ENCODE data around the gene EMSY. TPM values are rescaled to one million over a fixed set of nuclear protein-coding genes. Genes with fewer than 3 reads are reported as not detected.

EMSY gene
- total RNA-seq, 1 experiment from 2014 or later = 29.3 TPM

- Histone ChIP-seq H3K4ac (ENCODE audit: low read depth, low read length) (peak overlapping the region; percentile 23; the same call in 1 of the 2 replicates), H2BK15ac (ENCODE audit: low read depth, low read length) (no peak overlapping the region), H3K4me2 (ENCODE audit: insufficient read depth, insufficient read length, low read length) (peak overlapping the region; percentile 58), H3K23ac (ENCODE audit: insufficient read length, low read depth, low read length) (peak overlapping the region; percentile 8), H3K18ac (ENCODE audit: insufficient read length, low read depth, low read length) (peak overlapping the region; percentile 93), H4K20me1 (ENCODE audit: control insufficient read depth, insufficient read depth, insufficient read length) (no peaks in the 10 kb centered on the region), H3K56ac (ENCODE audit: insufficient read length, low read depth, low read length) (peak overlapping the region; percentile 85), H4K8ac (replicated peaks; ENCODE audit: insufficient read length, low read depth, low read length) (peak overlapping the region; percentile 25), H4K91ac (ENCODE audit: insufficient read length, low read depth, low read length) (no peak overlapping the region), H3K23me2 (ENCODE audit: insufficient read length, low read depth, low read length, poor library complexity, severe bottlenecking) (peaks cover 7% of the 10 kb centered on the region), H3K9ac (ENCODE audit: extremely low read depth, insufficient read length, low read length) (peak overlapping the region; percentile 98), H3K14ac (ENCODE audit: insufficient read depth, low read length) (peak overlapping the region; percentile 90; the same call in 1 of the 2 replicates), H2BK5ac (ENCODE audit: insufficient read length, low read length) (peak overlapping the region; percentile 24), H3K4me1 (ENCODE audit: insufficient read depth, low read length) (peaks cover 5% of the 10 kb centered on the region; the same call in 1 of the 2 replicates), H3K27me3 (ENCODE audit: insufficient read depth, low read length) (no peaks in the 10 kb centered on the region), H3K27ac (ENCODE audit: insufficient read length, low read depth, low read length) (peak overlapping the region; percentile 78), H3K9me3 (ENCODE audit: control insufficient read depth, low read depth, low read length) (no peaks in the 10 kb centered on the region), H3K79me1 (ENCODE audit: insufficient read depth, low read depth, low read length, poor library complexity, severe bottlenecking) (no peaks in the 10 kb centered on the region), H3T11ph (ENCODE audit: low read length) (no peak overlapping the region), H3K79me2 (ENCODE audit: insufficient read depth, low read length) (peaks cover 11% of the 10 kb centered on the region; the same call in 1 of the 2 replicates), H4K5ac (ENCODE audit: insufficient read length, low read depth, low read length) (peak overlapping the region; percentile 86), H2AK5ac (ENCODE audit: insufficient read length, low read length) (no peak overlapping the region), H2BK120ac (ENCODE audit: low read depth, low read length, poor library complexity, severe bottlenecking) (no peak overlapping the region), H2BK20ac (ENCODE audit: low read depth, low read length, poor library complexity, severe bottlenecking) (no peak overlapping the region), H2AFZ (ENCODE audit: low read length) (no peak overlapping the region), H2BK12ac (ENCODE audit: insufficient read length, low read depth, low read length) (no peak overlapping the region)
- Mint-ChIP-seq H3K9me3 (no peaks in the 10 kb centered on the region), H3K27me3 (ENCODE audit: low read depth) (no peaks in the 10 kb centered on the region), H3K4me3 (peak overlapping the region; percentile 94 to 99), H3K36me3 (ENCODE audit: insufficient read depth in 1 of 3, low read depth in 3 of 3) (peaks cover 4 to 28% (median 5%) of the 10 kb centered on the region in 3 experiments; a peak in 5 of 7 replicates), H3K4me1 (peaks cover 36 to 39% of the 10 kb centered on the region in 2 experiments), H3K27ac (peak overlapping the region; percentile 99 to 100 (median 99))
- no CpG with 5 or more reads among the region's 10 CpGs for WGBS (ENCODE audit: extremely low coverage, insufficient read length, low lambda C conversion rate)
- no peak for DNase-seq
- no peak for TF ChIP-seq CTCF (conservative IDR thresholded peaks at IDR 0.05)
These were observed 794 bp upstream of the EMSY start for GRCh38 chr11:76444065-76444383.

Data from H9 (cell line).